ENCODE data around the gene TBPL1.

The TBPL1 gene

GRCh38 chr6:133985970-133986369, 32.9 kb downstream of the TBPL1 start:
- TF ChIP-seq, protein P1, sequence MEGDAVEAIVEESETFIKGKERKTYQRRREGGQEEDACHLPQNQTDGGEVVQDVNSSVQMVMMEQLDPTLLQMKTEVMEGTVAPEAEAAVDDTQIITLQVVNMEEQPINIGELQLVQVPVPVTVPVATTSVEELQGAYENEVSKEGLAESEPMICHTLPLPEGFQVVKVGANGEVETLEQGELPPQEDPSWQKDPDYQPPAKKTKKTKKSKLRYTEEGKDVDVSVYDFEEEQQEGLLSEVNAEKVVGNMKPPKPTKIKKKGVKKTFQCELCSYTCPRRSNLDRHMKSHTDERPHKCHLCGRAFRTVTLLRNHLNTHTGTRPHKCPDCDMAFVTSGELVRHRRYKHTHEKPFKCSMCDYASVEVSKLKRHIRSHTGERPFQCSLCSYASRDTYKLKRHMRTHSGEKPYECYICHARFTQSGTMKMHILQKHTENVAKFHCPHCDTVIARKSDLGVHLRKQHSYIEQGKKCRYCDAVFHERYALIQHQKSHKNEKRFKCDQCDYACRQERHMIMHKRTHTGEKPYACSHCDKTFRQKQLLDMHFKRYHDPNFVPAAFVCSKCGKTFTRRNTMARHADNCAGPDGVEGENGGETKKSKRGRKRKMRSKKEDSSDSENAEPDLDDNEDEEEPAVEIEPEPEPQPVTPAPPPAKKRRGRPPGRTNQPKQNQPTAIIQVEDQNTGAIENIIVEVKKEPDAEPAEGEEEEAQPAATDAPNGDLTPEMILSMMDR (IDR thresholded peaks at IDR 0.05; ENCODE audit: low read length, missing control alignments) = no peak
- H3K4me3 ChIP-seq (replicated peaks; ENCODE audit: low read depth, low read length) = no peak overlapping the region
- DNase-seq (ENCODE audit: low read depth) = no peak

DNA sequence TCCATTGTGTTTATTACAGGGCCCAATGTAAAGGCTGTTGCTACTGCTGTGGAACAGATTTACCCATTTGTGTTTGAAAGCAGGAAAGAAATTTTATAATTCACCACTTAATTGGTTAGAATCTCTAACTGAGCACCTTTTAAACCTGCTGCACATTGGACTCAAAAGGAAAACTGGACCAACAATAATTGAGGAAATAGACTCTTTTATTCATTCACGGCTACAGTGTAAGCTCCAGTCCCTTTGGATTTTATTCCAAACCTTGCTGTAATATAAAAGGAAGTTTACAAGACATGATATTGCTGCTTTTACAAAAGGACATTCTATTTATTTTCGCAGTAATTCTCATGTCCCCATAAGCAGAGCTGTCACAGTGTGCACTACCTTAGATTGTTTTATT, 33.9 kb downstream of the TBPL1 start:
- H3K4me3 ChIP-seq (replicated peaks; ENCODE audit: low read depth, low read length) = no peak overlapping the region
- TF ChIP-seq, protein P1 (IDR thresholded peaks at IDR 0.05; ENCODE audit: low read length, missing control alignments) = no peak
- no peak for DNase-seq (ENCODE audit: low read depth)

GRCh38 chr6:133989525-133989924, 36.5 kb downstream of the TBPL1 start:
- DNase-seq (ENCODE audit: low read depth) = no peak
- TF ChIP-seq, protein P1 (IDR thresholded peaks at IDR 0.05; ENCODE audit: low read length, missing control alignments) = no peak
- H3K4me3 ChIP-seq (replicated peaks; ENCODE audit: low read depth, low read length) = no peak overlapping the region

- no peak for DNase-seq (ENCODE audit: low read depth)
- no peak overlapping the region for H3K4me3 ChIP-seq (replicated peaks; ENCODE audit: low read depth, low read length)
- TF ChIP-seq, protein P1 (IDR thresholded peaks at IDR 0.05; ENCODE audit: low read length, missing control alignments) = no peak
These were observed 37.3 kb downstream of the TBPL1 start for GRCh38 chr6:133990321-133990720.

DNA sequence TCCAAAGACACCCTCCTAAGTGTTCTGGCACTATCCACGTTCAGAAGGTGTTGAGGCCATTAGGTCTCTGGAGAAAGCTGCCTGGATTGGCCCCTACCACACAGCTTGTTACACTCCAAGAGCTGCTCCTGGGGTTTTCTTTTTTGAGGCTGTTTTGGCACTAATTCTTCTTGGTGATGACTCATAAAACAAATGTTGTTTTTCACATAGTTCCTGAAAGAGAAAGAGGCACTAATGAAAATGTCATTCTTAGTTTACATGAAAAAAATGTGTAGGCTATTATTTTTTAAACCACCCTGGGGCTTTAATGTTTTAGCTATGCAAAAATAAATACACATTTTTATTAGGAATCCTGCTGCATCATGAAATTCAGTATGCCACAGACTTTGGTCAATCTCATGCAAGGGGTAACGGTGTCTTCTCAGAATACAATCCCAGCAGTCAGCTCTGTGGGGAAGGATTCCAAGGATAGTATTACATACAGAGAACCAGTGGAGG, 38.1 kb downstream of the TBPL1 start:
- TF ChIP-seq, protein P1 (IDR thresholded peaks at IDR 0.05; ENCODE audit: low read length, missing control alignments) = no peak
- H3K4me3 ChIP-seq (replicated peaks; ENCODE audit: low read depth, low read length) = no peak overlapping the region
- DNase-seq (ENCODE audit: low read depth) = peak; percentile 67

DNA sequence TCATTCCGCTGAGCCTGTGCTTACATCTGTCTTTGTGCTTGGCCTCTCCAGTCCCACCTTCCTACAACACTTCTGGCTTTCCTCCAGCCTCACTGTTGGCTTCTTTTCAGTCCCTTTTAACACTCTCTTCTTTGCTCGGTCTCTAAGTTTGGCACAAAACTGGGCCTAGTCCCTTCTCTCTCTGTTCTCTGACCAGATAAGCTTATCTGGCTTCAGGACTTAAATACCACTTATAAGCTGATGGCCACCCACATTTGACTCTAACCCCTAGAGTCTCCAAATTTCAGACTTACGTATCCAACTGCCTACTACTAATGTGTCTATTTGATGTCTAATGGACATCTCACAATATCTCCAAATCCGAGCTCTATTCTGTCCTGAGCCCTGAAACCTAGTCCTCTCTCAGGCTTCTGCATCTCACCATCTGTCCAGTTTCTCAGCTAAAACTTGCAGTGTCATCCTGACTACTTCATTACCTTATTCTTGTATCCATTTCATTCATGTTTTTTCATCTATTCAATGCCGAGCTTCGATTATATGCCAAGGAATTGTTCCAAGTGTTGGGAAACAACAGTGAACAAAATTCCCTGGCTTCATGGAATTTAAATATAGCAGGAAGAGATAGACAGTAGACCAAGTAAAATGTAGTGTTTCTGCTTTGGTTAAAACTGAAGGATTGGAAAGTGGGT, 40.1 kb downstream of the TBPL1 start:
- no peak overlapping the region for H3K4me3 ChIP-seq (replicated peaks; ENCODE audit: low read depth, low read length)

More for the DNA sequence above, 40.1 kb downstream of the TBPL1 start:
- peak; percentile 65 for DNase-seq (ENCODE audit: low read depth)
- TF ChIP-seq, protein P1 (IDR thresholded peaks at IDR 0.05; ENCODE audit: low read length, missing control alignments) = no peak
